Left renal pelvis (tissue), 4 donors: Measurements from ENCODE around the gene WRAP53. TPM values are rescaled to one million over a fixed set of nuclear protein-coding genes. Genes with fewer than 3 reads are reported as not detected.

Experiments used
- DNase-seq, 4 donors: peaks; one replicate each; pipeline ENCODE4 v3.0.0-alpha.2; 2013; ENCODE audit warnings: low read depth in 4 of 4, low spot score in 3 of 4
- polyA plus RNA-seq, 4 donors: library from polyadenylated mRNA; unstranded; fragments of 120-200 nt; gene quantifications; one replicate each; pipeline ENCODE4 v1.2.1, GENCODE V29; 2013; ENCODE audit not compliant: insufficient read length in 4 of 4

Gene WRAP53
- polyA plus RNA-seq, 4 donors, result 9.0 to 17.0 (median 12.8) TPM

DNA sequence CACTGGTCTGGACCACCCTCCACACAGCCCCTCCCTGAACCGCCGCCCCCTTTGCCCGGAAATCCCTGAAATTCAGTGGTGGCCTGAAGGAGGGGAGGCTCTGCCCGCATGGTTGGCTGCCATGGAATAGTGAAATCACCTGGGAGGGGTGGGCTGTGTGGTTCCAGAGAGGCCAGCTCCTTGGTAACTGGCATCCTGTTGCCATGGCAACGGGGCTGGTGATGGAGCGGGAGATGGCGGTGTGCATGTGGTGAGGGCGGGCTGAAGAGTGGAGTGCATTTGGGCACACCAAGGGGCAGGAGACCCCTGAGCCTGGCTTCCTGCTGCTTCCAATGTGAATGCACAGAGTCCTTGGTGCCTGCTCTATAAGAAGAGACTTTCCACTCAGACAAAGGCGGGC is 19.2 kb downstream of the WRAP53 start:
- no peak for DNase-seq

DNA sequence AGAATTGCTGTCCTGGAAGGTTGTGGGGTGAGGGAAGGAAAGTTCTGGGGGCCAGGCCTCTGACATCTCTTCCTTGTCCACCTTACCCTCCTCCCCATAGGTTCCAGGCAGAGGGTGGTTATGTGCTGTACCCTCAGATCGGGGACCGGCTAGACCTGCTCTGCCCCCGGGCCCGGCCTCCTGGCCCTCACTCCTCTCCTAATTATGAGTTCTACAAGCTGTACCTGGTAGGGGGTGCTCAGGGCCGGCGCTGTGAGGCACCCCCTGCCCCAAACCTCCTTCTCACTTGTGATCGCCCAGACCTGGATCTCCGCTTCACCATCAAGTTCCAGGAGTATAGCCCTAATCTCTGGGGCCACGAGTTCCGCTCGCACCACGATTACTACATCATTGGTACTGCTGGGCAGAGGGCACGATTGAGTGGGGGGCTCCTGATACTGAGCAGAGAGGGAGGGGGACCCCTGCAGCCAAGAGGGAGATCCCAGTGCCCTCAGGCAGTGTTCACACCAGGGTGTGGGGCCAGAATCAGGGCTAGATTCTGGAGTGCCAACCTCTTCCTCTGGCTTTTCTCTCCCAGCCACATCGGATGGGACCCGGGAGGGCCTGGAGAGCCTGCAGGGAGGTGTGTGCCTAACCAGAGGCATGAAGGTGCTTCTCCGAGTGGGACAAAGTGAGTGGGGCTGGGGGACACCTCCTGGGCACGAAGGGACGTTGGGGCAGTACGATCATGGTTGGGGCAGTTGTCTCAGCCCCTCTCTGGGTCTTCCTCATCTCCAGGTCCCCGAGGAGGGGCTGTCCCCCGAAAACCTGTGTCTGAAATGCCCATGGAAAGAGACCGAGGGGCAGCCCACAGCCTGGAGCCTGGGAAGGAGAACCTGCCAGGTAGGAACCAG is 19.8 kb downstream of the WRAP53 start:
- DNase-seq, result no peak

DNA sequence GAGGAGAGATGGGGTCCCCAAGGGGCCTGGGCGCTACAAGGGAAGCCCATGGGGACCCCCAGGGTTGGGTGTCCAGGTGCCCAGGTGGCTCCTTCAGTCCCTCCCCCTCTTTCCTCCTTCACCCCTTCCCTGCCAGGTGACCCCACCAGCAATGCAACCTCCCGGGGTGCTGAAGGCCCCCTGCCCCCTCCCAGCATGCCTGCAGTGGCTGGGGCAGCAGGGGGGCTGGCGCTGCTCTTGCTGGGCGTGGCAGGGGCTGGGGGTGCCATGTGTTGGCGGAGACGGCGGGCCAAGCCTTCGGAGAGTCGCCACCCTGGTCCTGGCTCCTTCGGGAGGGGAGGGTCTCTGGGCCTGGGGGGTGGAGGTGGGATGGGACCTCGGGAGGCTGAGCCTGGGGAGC is 20.8 kb downstream of the WRAP53 start:
- no peak for DNase-seq

DNA sequence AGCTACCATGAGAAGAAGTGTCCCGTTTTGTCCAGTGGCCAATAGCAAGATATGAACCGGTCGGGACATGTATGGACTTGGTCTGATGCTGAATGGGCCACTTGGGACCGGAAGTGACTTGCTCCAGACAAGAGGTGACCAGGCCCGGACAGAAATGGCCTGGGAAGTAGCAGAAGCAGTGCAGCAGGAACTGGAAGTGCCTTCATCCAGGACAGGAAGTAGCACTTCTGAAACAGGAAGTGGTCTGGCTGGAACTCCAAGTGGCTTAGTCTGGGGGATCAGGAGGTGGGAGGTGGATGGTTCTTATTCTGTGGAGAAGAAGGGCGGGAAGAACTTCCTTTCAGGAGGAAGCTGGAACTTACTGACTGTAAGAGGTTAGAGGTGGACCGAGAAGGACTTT is 22.0 kb downstream of the WRAP53 start:
- no peak for DNase-seq

DNA sequence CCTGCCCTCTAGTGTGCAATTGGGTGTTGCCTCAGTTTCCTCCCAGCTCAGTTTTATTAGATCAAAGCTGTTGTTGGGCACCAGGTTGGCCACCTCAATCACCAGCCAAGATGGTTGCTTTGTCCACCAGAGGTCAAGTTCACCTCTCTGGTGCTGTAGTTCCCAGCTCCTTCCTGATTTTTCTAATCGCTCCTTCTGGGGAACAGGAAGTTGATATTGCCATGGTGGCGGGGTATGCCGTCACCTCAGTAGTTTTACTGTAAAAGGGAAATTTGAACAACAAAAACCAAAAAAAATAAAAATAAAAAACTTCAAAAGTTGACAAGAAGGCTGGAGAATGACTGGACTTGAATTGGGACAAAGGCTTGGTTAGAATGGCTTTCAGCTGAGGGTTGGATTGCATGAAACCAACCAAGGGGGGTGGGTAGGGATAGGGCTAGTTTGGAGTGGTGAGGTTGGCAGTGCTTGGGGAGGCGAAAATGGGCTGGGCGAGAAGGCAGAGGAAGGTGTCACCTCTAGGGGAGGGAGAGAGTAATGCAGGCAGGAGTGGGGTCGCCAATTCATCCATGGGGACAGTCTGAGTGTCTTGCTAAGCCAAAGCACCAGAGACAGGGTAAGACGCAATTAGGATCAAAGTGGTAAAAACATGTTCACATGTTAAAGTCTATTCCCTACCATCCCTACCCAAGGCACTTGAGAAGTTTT is 22.9 kb downstream of the WRAP53 start:
- no peak for DNase-seq

DNA sequence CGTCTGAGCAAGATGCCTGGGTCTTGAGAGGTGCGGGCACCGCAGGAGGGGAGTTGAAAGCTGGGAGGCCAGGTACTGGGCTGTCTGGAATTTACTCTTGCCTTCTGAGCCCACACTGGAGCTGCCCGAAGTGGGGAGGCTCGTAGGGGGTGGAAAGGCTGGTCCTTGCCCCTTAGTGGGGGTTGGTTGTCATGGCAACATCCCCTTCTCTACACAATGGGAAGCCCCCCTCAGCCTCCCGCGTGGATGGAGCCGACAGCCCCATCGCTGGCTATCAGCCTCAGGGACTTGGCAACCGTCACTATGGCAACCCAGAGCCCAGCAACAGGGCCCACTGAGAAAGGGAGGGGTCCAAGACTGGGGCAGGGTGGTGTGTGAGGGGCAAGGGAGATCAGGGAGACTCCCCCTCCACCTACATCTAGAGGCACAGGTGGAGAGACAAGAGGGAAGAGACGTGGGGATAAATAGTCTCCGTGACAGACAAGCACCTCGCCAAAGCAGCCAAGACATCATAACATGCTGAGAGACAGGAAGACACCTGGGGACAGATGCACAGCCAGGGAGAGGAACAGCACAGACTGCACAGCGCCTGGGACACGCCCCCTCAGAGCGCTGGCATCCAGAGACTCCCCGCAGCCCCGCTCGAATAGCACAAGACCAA is 24.0 kb downstream of the WRAP53 start:
- DNase-seq, result no peak

DNA sequence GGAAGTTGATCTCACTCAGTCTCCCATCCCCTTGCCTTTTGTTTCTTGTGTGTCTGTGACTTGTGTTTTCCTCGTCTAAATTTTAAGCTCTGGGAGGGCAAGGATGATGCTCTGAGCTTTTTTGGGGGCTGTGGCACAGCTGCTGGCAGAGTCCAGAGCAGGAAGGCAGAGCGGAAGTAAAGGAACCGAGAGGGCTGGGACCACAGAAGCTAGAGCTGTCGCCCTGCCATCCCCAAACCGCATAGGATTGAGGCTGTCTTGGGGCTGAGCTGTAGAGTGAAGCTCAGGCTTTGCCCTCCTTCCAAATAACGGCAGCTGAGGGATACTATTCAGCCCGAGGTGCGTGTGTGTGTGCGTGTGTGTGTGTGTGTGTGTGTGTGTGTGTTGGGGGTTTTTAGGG is 25.5 kb downstream of the WRAP53 start:
- DNase-seq, result no peak

DNA sequence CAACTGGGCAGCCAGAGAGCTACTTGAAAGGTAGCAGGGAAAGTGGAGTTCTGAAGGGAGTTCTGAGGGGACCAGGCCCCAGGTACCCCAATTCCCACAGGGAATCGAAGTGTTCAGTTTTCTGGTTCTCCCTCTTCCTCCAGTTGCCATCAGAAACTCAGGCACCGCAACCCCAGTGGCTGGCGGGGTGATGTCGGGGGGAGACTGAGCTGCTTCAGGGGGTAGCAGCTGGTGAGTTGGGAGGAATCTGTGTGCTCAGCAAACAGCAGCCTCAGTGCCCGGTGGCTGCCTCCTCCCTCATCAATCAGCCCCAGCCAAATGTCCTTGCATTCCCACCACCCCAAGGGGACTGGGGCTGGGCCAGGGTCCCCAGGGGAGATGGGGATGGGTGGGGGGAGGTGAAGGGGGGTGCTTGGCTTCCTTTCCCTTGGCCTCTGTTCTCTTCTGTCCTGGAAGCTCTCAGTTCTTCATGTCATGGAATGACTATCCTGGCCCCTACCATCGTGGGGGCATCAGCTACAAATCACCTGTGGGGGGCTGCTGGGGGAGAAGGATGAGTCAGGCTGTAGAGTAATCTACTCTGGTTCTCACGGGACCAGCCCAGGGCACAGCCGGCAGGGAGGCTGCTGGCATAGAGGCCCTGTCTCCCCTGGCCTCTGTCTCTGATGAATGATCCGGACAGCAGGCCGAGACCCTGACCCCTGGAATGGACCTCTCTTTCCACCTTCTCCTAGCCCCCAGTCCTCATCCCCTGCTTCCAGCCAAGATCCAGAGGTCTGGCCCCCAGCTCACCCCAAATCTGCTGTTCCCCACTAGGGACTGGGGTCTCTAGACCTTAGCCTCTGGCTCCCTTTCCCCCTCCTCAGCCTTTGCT is 26.7 kb downstream of the WRAP53 start:
- no peak for DNase-seq

DNA sequence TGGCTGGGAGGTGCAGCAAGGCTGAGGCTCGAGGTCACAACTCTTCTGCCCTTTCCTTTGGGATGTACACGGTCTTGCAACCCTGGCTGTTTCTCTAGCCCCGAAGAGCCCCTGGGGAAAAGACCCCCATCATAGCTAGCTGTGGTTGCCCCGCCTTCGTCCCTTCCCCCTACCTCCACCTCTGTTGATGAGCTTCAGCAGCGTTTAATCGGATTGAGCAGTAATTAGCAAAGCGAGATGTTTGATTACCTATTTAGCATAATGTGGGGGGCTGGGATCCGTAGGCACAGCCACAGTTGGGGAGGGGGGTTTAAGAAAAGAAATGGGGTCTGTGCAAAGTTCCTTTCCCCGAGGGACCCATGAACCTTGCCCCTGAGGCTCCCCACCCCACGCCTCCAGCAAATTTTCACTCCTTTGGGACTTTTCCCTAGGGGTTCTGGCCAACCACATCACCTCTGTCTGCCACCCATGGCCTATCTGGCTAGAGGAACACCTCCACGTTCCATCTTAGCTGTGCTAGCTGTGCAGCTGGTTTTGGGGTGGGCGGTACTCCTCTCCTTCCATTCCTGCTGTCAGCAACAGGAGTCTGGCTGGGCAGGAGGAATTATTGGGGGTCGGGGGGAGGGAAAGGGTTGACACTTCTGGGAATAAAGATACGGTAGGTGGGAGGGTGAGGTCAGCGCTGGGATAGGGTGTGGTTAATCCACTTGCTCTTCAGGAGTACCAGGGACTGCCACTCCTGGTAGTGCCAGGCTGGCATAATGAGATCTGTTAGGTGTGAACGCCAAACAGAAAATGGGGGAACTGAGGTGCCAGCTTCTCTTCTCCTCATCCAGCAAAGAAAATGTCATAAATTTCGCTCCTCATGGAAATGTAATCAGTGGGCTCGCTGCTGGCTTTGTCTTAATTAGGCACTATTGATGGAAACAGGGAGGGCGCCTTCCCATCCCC is 27.9 kb downstream of the WRAP53 start:
- no peak for DNase-seq

DNA sequence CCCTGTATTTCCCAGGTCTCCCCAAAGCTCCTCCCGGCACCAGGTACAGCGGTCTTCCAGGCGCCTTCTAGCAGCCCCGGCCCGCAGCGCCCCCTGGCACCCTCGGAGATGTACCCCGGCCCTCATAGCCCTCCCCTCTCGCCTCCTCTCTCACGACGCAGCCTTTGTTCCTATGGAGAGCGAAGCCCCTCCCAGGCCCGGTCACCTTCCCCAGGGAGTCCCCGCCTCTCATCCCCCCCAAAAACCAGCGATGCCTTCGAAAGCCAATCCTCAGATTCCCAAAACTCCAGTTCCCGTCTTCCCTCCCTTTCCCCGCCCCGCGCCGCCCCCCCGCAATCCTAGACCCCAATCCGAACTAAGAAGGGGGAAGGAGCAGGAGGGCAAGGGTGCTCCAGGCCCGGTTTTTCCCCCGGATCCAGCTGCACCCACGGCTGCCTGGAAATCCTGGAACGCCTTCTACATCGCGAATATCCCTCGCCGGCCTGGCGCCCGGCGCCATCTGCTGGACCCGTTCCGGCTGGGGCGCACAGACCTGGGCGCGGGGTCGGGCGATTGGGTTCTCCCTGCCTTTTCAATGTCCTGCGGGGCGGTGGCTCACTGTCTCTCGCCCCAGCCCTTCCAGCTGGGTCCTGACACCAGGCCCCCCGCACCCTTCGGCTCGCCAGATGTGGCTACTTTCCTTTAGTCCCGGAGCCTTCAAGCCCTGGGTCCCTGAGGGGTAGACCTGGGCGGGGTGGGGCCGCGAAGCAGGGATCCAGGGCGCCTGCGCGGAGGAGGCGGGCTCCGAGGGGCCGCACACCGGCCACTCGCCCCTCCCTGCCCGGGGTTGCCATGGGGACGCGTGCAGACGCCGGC is 28.9 kb downstream of the WRAP53 start, which contains the start of gene DNAH2:
DNAH2 (plus strand) TSS at position 844 of the 855 bp plus-strand sequence. CDS start 1,991 bp downstream, outside the sequence.
- peak; percentile 82 to 93 (median 88) for DNase-seq

DNA sequence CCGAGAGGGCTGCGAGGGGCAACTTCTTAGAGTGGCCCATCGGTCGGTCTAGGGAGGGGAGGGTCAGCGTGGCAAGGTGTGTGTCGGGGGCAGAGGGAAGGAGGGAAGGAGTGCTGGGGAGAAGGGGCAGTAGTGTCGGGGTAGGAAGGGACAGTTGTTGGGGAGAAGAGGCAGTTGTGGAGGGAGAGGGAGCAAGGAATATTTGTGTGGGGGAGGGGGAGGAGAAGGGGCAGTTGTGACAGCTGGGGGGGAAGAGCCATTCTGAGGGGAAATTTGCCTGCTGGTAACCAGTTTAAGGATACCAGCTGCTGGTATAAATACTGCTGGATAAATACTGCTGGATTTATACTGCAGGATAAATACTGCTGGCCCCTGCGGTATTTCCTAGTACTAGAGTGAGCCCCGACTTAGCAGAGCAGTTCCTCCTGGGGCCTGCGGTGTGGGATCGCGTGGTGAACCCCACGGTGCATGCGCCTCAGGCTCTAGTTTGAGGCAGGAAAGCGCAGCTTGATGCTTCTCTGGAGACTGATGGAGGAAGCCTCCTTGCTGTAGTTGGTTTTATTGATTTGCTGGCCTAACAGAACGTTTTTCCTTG is 29.6 kb downstream of the WRAP53 start:
- no peak for DNase-seq

DNA sequence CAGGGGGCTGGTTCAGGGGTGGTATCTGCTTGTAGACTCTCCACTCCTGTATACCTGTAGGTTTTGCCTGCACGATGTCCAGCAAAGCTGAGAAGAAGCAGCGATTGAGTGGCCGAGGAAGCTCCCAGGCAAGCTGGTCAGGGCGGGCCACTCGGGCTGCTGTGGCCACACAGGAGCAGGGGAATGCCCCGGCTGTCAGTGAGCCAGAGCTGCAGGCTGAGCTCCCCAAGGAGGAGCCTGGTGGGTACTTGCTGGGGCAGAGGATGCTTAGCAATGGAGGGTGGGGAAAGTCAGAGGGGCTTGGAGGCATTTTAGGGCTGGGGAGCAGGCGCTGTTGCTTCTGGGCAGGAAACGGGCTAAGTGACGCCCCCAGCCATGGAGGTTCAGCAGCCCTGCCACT is 31.4 kb downstream of the WRAP53 start:
- no peak for DNase-seq

DNA sequence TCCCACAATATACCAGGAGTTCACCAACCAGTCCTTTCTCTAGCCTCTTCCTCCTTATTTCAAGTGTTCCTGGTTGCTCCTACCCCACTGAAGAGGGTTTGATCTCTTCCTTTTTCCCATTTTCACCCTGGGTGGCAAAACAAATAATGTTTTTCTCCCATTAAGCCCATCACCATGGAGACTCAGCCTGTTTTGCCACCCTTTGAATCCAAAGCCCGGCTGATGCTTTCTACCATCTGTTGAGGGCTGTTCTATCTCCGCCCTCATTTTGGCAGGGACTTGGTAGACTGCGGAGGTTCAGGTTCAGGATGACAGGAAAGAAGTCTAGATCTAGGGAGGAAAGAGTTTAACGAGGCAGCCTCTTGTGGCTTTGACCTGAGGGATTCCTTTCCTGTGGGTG is 31.8 kb downstream of the WRAP53 start:
- no peak for DNase-seq

DNA sequence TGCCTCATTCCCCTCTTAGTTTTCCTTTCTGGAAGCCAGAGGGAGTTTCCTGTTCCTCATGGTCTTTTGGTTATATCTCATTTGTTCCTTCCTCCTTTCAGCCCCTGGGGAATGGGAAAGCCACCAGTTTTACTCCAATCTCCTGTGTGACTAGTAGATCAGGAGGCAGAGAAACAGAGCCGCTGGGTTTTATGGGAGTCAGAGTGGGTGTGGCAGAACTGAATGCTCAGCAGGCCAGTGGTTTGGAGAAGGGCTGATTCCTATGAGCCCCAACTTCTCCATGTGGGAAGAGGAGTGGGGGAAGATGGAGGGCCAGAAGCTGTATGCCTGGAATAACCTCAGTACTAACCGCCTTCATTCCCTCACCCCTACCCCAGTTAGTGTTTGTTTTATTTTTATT is 33.3 kb downstream of the WRAP53 start:
- DNase-seq, result no peak

DNA sequence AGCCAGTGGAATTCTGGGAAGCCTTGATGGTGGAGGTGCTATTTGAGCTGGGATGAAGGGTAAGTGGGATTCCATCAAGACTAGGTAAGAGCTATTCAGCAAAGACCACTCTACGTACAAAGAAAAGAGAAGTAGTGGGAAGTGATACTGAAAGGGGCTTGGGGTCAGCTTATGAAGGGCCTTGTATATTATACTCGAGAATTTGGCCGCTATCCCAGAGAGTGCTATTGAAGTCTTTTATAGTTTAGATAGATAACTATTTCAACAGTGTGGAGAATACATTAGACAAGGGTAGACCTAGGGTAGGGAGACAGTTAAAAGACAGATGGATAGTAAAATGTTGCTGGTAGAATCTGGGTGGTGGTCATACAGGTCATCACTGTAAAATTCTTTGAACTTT is 39.6 kb downstream of the WRAP53 start:
- no peak for DNase-seq

DNA sequence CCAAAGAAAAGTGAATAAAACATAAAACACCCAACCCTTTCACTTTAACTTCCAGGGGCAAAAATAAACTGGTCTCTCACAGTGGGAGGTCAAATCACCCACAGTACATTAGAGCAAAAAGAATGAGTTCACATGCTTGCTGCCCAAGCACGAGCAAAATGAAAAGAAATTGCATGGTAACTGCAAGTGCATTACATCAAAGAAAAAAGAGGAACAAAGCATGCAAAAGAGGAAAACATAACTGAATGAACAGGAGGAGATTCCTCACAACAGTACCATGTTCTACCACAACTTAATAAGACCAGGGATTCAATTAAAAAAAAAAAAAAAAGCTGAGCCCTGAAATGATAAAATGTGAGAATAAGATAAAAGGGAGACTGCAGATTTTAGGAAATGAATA is 41.5 kb downstream of the WRAP53 start:
- DNase-seq, result no peak

DNA sequence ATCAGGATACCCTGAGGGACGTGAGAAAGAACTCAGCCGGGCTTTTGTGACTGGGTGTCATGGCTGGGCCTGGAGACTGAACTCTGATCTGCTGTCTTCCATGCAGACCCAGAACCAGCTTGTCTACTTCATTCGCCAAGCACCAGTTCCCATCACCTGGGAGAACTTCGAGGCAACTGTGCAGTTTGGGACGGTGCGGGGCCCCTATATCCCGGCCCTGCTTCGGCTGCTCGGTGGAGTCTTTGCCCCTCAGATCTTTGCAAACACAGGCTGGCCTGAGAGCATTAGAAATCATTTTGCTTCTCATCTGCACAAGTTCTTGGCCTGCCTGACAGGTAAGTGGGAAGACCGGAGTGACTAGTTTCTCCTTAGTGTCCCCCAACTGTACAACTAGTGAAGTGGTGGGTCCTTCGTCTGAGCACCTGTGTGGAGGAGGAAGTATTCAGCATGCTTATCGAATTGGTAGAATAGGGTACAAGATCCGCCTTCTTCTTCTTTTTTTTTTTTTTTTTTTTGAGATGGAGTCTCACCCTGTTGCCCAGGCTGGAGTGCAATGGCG is 44.8 kb downstream of the WRAP53 start:
- no peak for DNase-seq

DNA sequence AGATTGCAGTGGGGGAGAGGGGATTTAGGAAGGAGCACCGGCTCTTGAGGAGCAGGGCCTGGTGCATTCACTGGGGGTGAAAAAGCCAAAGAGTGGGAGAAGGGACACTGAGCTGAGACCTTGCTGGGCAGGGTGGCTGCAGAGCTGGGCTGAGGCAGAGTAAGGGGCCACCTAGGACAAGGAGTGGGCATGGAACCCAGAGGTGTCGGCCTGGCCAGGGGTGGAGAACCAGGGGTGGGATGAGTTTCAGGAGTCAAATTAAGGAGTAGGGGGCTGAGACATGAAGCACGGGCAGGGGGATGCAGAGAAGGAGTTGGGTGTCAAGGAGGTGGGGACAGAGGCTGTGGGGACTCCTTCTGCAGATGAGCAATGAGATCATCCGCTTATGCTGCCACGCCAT is 49.3 kb downstream of the WRAP53 start:
- DNase-seq, result no peak
